Stomach (tissue), 9 donors: ENCODE data around the gene PITPNC1. TPM values are rescaled to one million over a fixed set of nuclear protein-coding genes. Genes with fewer than 3 reads are reported as not detected.

Experiments used
- DNase-seq, 2 donors: peaks; one replicate each; pipeline versions ENCODE4 v3.0.0 to v3.0.0-alpha.2; 2013 to 2019
- H3K27ac ChIP-seq, 5 donors: fragments of 200-600 bp in 4 of 5; sonication (generic) in 4 of 5; one replicate each; pipeline ENCODE4 v1.5.1; 2013 to 2019; ENCODE audit warnings: mild to moderate bottlenecking in 1 of 5, moderate library complexity in 1 of 5
- H3K27me3 ChIP-seq, 3 donors: fragments of 200-600 bp; sonication (generic); one replicate each; pipeline ENCODE4 v1.5.1; 2017 to 2019; ENCODE audit warnings: mixed run types in 1 of 3
- H3K36me3 ChIP-seq, 4 donors: fragments of 200-600 bp; sonication (generic); 1 replicate in 3 of 4; 2 replicates in 1 of 4; pipeline ENCODE4 v1.5.1; 2016 to 2019
- H3K4me1 ChIP-seq, 4 donors: fragments of 200-600 bp; sonication (generic); one replicate each; pipeline ENCODE4 v1.5.1; 2016 to 2019
- H3K4me3 ChIP-seq, 4 donors: fragments of 200-600 bp; sonication (generic) in 3 of 4; one replicate each; pipeline ENCODE4 v1.5.1; 2016 to 2019; ENCODE audit warnings: mild to moderate bottlenecking in 1 of 4
- H3K9me3 ChIP-seq, 4 donors: fragments of 200-600 bp; sonication (generic); one replicate each; pipeline ENCODE4 v1.5.1; 2016 to 2019
- CTCF ChIP-seq, 7 experiments: fragments of 450-650 bp in 4 of 7; fragments of 200-600 bp in 3 of 7; sonication (generic) in 3 of 7; IDR thresholded peaks; one replicate each; pipeline ENCODE4 v1.5.1; 2016 to 2019; ENCODE audit warnings: antibody characterized with exemption in 7 of 7, control low read depth in 2 of 7, mild to moderate bottlenecking in 1 of 7
- EP300 ChIP-seq: sonication (generic); formaldehyde crosslinking; IDR thresholded peaks from one replicate; pipeline ENCODE4 v1.6.1; 2017; ENCODE audit warnings: antibody characterized with exemption
- POLR2A ChIP-seq, 4 donors: fragments of 450-650 bp; IDR thresholded peaks; one replicate each; pipeline ENCODE4 v1.6.1; 2016; ENCODE audit warnings: antibody characterized with exemption in 4 of 4, control low read depth in 2 of 4, mild to moderate bottlenecking in 1 of 4, moderate library complexity in 1 of 4
- POLR2AphosphoS5 ChIP-seq, 3 donors: sonication (generic); formaldehyde crosslinking; IDR thresholded peaks; one replicate each; pipeline ENCODE4 v1.6.1; 2016; ENCODE audit warnings: antibody characterized with exemption in 3 of 3
- WGBS, 5 donors: extraction: QIAGEN DNeasy Blood & Tissue Kit in 3 of 5; methylation state at CpG; one replicate each; pipeline versions ENCODE4 v1.1.5 to v1.1.7; 2013 to 2018; 5-methylcytosine and 5-hydroxymethylcytosine counted together
- intact Hi-C: fragments of 100-400 bp; cut with DNase I; formaldehyde crosslinking; loops from one replicate; pipeline ENCODE4 v1.15.1; 2023; ENCODE audit warnings: low total_unique reads
- polyA plus RNA-seq, 3 donors: library from polyadenylated mRNA; stranded (reverse); fragments of 200-250 nt; gene quantifications; one replicate each; pipeline ENCODE4 v1.2.3, GENCODE V29; 2013
- total RNA-seq, 5 donors: library from RNA; depleted of rRNA; stranded (reverse); fragments of >200 nt; gene quantifications; one replicate each; pipeline versions ENCODE4 v1.1.0 to v1.2.3, GENCODE V29; 2014 to 2016
- donor health status: healthy with polysubstance abuse.
- donor health status: Bipolar disorder and iron deficiency.
- donor health status: healthy.

Gene PITPNC1
- total and polyA plus RNA-seq, 8 donors, result 2.3 to 25.3 (median 14.4) TPM

GRCh38 chr17:67659028-67659427 is 281.9 kb downstream of the PITPNC1 start:
- WGBS, 5 donors, result 72 to 91% (median 83%) methylated on average over 1 of the region's 1 CpG

GRCh38 chr17:67662712-67663111 is 285.6 kb downstream of the PITPNC1 start:
- Histone ChIP-seq H3K36me3 (no peaks in the 10 kb centered on the region), H3K9me3 (peaks cover 0 to 11% (median 5%) of the 10 kb centered on the region in 4 donors), H3K27me3 (no peaks in the 10 kb centered on the region), H3K27ac (no peak overlapping the region), H3K4me1 (no peaks in the 10 kb centered on the region), H3K4me3 (no peak overlapping the region)
- intact Hi-C loops, result no loop called here
- DNase-seq, result no peak
- TF ChIP-seq CTCF (IDR thresholded peaks at IDR 0.05) (no peak), POLR2A (IDR thresholded peaks at IDR 0.05) (no peak)

More at GRCh38 chr17:67659028-67659427, 281.9 kb downstream of the PITPNC1 start:
- H3K27ac ChIP-seq, result no peak overlapping the region
- intact Hi-C loops, result no loop called here
- no peak for DNase-seq
- peaks cover 0 to 12% (median 6%) of the 10 kb centered on the region in 4 donors for H3K9me3 ChIP-seq
- H3K4me3 ChIP-seq, result no peak overlapping the region
- H3K27me3 ChIP-seq, result no peaks in the 10 kb centered on the region
- H3K4me1 ChIP-seq, result no peaks in the 10 kb centered on the region
- no peak for TF ChIP-seq EP300
- TF ChIP-seq POLR2A (IDR thresholded peaks at IDR 0.05), result no peak
- TF ChIP-seq CTCF (IDR thresholded peaks at IDR 0.05), result no peak
- TF ChIP-seq POLR2AphosphoS5 (IDR thresholded peaks at IDR 0.05), result no peak
- no peaks in the 10 kb centered on the region for H3K36me3 ChIP-seq

- TF ChIP-seq CTCF (IDR thresholded peaks at IDR 0.05) (no peak), EP300 (no peak), POLR2A (IDR thresholded peaks at IDR 0.05) (no peak), POLR2AphosphoS5 (IDR thresholded peaks at IDR 0.05) (no peak)
- 90 to 96% (median 92%) methylated on average over 9 of the region's 9 CpGs for WGBS, 5 donors
- peaks cover 0 to 3% (median 2%) of the 10 kb centered on the region in 4 donors for H3K9me3 ChIP-seq
Observed at GRCh38 chr17:67663457-67663856, 286.4 kb downstream of the PITPNC1 start.

GRCh38 chr17:67666028-67666427 is 288.9 kb downstream of the PITPNC1 start:
- no peak for DNase-seq
- H3K4me3 ChIP-seq, result no peak overlapping the region
- TF ChIP-seq EP300 (no peak), POLR2AphosphoS5 (IDR thresholded peaks at IDR 0.05) (no peak), CTCF (IDR thresholded peaks at IDR 0.05) (no peak), POLR2A (IDR thresholded peaks at IDR 0.05) (no peak)
- no peaks in the 10 kb centered on the region for H3K9me3 ChIP-seq
- H3K36me3 ChIP-seq, result peaks cover 0 to 16% (median 12%) of the 10 kb centered on the region in 4 donors
- intact Hi-C loops, result no loop called here
- H3K4me1 ChIP-seq, result peaks cover 0 to 4% (median 0%) of the 10 kb centered on the region in 4 donors
- 91 to 98% (median 94%) methylated on average over 4 of the region's 4 CpGs for WGBS, 5 donors
- H3K27me3 ChIP-seq, result no peaks in the 10 kb centered on the region
- no peak overlapping the region for H3K27ac ChIP-seq

More at GRCh38 chr17:67663457-67663856, 286.4 kb downstream of the PITPNC1 start:
- Histone ChIP-seq H3K4me1 (no peaks in the 10 kb centered on the region), H3K27me3 (no peaks in the 10 kb centered on the region), H3K27ac (no peak overlapping the region), H3K4me3 (no peak overlapping the region), H3K36me3 (no peaks in the 10 kb centered on the region)
- intact Hi-C loops, result no loop called here
- DNase-seq, result no peak
